GM10248 (cell line): Measurements from ENCODE around the gene PRAME.

Source experiments
- CTCF ChIA-PET: fragments of 300-600 bp; sonication (Branson Sonifier 250); formaldehyde crosslinking; extraction: SDS; loops from one replicate; lab custom pipeline; 2021; ENCODE audit warnings: antibody characterized with exemption; lab: Yijun Ruan, JAX
- POLR2A ChIA-PET: fragments of 350-650 bp; sonication (Branson Sonifier 250); formaldehyde crosslinking; extraction: SDS; loops from one replicate; lab custom pipeline; 2020; ENCODE audit warnings: antibody characterized with exemption; lab: Yijun Ruan, JAX
- DNase-seq: peaks from one replicate; pipeline ENCODE4 v3.0.0; 2012; ENCODE audit errors: extremely low spot score
- TF ChIP-seq, protein P1 (sequence below): IDR thresholded peaks from 2 replicates; pipeline ENCODE4 v1.5.1; 2012; ENCODE audit warnings: mild to moderate bottlenecking, low read depth; ENCODE audit errors: extremely low read depth, missing control alignments, control extremely low read depth

The PRAME gene

DNA sequence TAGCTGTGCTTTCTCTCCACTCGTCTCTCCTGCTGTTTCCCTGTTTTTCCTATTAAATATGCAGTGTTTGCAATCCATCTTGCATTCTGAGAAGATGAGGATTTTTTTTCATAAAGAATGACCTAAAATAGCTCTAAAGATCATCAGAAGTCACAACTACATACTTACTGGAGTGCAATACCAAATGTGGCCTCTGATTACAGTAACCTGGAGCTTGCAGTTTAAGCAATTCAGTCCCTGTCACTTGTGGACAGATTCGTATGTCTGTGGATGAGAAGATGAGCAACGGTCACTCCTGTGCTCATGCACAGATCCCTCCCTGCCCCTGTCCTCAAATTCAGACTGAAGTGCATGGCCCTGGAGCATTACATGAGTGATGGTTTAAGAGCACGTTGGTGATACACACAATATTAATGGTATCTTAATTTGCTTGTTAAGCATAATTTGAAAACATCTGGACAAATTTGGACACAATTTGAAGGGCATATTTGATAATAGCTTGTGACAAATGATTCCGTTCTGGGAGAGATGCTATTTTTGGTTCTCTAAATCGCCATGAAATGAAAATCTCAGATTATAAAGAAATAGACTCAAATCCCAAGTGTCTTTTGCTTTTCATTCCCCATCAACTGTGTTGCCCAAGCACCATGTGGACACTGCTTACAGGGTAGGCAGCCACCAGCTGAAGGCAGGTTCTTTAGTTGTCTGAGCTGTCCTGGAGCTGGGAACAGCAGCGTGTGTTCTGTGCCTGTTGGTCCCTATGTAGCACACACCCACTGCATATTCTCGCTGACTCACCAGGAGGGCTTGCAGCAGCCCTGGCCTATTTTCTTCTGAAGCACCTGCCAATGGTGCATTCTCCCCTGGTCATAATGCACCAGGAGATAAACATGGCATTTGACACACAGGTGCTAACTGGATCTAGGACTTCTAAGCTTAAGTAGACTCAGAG, 32.6 kb upstream of the PRAME start:
- TF ChIP-seq, protein P1, sequence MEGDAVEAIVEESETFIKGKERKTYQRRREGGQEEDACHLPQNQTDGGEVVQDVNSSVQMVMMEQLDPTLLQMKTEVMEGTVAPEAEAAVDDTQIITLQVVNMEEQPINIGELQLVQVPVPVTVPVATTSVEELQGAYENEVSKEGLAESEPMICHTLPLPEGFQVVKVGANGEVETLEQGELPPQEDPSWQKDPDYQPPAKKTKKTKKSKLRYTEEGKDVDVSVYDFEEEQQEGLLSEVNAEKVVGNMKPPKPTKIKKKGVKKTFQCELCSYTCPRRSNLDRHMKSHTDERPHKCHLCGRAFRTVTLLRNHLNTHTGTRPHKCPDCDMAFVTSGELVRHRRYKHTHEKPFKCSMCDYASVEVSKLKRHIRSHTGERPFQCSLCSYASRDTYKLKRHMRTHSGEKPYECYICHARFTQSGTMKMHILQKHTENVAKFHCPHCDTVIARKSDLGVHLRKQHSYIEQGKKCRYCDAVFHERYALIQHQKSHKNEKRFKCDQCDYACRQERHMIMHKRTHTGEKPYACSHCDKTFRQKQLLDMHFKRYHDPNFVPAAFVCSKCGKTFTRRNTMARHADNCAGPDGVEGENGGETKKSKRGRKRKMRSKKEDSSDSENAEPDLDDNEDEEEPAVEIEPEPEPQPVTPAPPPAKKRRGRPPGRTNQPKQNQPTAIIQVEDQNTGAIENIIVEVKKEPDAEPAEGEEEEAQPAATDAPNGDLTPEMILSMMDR: no peak
- CTCF ChIA-PET: interaction anchor here (0.9 to 11.9 kb wide), 19 partner anchors 7 to 365 kb away, joined by 3 to 122 read pairs (median 4); partner anchors contain the start of gene PRAME
- POLR2A ChIA-PET: no interaction called here
- DNase-seq: no peak

DNA sequence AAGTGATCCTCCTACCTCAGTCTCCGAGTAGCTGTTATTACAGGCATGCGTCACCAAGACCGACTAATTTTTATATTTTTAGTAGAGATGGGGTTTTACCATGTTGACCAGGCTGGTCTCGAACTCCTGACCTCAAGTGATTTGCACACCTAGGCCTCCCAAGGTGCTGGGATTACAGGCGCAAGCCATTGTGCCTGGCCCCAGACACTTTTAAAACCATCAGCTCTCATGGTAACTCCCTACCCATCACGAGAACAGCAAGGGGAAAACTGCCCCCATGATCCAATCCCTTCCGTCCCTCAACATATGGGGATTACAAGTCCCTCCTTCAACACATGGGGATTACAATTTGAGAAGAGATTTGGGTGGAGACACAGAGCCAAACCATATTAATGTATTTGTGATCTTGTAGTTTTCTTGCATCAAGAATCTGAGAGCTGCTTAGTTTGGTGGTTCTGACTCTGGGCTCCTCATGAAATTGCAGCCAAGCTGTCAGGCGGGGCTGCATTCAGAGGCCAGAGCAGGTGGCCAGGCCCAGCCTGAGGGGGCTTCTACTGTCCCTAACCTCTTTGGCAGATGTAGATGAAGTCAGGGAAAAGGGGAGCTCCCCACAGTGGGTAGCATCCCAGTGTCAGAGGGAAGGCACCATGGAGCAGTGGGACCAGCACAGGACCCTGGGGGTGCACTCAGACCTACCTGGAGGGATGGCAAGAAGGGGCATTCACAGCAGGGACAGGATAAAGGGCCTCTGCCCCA, 31.2 kb upstream of the PRAME start:
- DNase-seq: no peak
- CTCF ChIA-PET: interaction anchor here (1.0 to 11.9 kb wide), 13 partner anchors 9 to 366 kb away, joined by 3 to 122 read pairs (median 6); partner anchors contain the start of gene ZNF280B
- POLR2A ChIA-PET: no interaction called here
- TF ChIP-seq, protein P1: no peak

DNA sequence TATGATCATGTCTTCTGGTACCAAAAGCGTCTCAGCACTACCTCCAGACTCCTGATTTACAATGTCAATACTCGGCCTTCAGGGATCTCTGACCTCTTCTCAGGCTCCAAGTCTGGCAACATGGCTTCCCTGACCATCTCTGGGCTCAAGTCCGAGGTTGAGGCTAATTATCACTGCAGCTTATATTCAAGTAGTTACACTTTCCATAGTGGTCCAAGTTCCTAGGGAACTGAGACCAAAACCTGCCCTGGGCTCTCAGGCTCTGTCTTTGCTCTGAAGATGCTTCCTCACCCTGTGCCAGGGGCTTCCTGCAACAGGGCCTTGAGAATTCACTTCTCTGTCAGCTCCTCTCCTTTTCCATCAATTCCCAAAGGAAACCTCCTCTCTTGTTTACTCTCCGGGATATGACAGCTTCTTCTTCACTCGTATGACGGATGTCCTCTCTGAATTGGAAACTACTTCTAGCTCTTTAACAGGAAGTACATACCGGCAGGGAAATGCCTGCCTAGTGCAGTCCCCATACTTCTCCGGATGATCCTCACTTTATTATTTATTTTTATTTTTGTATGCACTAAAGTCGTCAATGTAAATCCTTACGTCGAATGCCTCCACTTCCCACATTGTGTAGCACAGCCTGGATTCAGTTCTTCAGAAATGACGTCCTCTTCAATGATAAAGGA, 29.6 kb upstream of the PRAME start:
- TF ChIP-seq, protein P1: no peak
- no peak for DNase-seq
- ChIA-PET CTCF (interaction anchor here (0.8 to 11.9 kb wide), 19 partner anchors 10 to 367 kb away, joined by 3 to 122 read pairs (median 8); partner anchors contain the start of genes PRAME and ZNF280B), POLR2A (no interaction called here)

DNA sequence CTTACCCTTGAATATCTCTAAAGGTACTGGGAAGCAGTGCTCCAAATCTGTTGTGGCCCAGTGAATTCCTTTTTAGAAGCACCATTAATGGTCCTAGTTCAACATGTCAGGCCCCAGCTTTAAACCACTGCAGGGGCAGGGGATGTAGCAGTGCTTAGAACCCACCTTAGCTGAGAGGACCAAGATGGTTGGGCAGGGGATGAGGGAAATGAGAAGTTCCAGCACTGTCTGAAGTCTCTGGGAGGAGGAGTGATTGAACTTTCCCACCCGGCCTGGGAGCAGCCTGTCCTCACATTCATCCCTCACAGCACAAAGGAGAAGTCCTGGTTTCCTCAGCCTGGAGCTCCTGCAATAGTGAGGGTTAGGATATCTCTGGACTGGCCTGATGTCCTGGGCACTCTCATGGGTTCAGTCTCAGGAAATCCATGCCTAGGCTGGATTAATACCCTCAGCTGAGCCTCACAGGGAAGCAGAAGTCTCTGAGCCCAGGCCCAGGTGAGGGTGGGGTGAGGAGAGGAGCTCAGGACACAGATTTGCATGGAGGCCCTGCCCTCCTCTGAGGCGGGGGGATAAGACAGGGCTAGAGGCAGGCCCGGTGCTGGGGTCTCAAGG, 28.6 kb upstream of the PRAME start:
- TF ChIP-seq, protein P1: no peak
- ChIA-PET CTCF (interaction anchor here (0.8 to 11.9 kb wide), 32 partner anchors 9 to 526 kb away, joined by 3 to 122 read pairs (median 6); partner anchors contain the start of genes PRAME and ZNF280B), POLR2A (no interaction called here)
- no peak for DNase-seq

DNA sequence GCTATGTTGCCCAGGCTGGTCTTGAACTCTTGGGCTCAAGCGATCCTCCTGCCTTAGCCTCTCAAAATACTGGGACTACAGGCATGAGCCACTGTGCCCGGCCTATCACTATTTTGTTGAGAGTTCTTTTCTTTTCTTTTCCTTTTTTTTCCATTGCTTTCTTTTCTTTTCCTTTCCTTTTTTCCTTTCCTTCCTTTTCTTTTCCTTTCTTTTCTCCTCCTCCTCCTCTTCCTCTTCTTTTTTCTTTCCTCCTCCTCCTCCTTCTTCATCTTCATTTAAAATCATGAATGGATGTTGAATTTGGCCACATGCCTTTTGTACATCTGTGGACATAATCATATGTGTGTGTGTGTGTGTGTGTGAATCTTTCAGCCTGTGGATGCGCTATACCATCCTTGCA, 25.7 kb upstream of the PRAME start:
- POLR2A ChIA-PET: no interaction called here
- CTCF ChIA-PET: interaction anchor here (1.2 to 11.9 kb wide), 6 partner anchors 6 to 300 kb away, joined by 3 to 122 read pairs (median 12); no protein-coding TSS in a partner anchor
- DNase-seq: no peak
- TF ChIP-seq, protein P1: no peak
